Stimulated activated CD4-positive, alpha-beta T cell treated with anti-CD3 and anti-CD28 coated beads, Interleukin-4, amount 100 ng/mL, for 1 hour (primary cell): ENCODE data around the gene NECTIN2.
"Not testable (repeated sequence)": the region's sequence is repeated elsewhere in the genome, so short reads cannot be mapped to it uniquely, and the experiment has no call there.

Source experiments
- DNase-seq: peaks from one replicate; pipeline ENCODE4 v3.0.0-alpha.2; 2020

Gene NECTIN2

GRCh38 chr19:44887648-44888047 lies 41.6 kb downstream of the NECTIN2 start:
- DNase-seq = no peak

- not testable (repeated sequence) for DNase-seq
These were observed 42.2 kb downstream of the NECTIN2 start for GRCh38 chr19:44888335-44888734.

GRCh38 chr19:44889830-44890365 lies 43.8 kb downstream of the NECTIN2 start:
- DNase-seq = no peak

- peak; percentile 100 for DNase-seq
These were observed 44.4 kb downstream of the NECTIN2 start for GRCh38 chr19:44890366-44891015.

- DNase-seq = peak; percentile 38
These were observed 45.2 kb downstream of the NECTIN2 start, which contains the start of gene TOMM40 for GRCh38 chr19:44891016-44891882. TSS of gene TOMM40 (plus strand) at chr19:44891254. CDS start at chr19:44891416, 162 bp downstream.

GRCh38 chr19:44892932-44893331 lies 46.8 kb downstream of the NECTIN2 start:
- DNase-seq = no peak

GRCh38 chr19:44893332-44894051 lies 47.4 kb downstream of the NECTIN2 start:
- no peak for DNase-seq

- no peak for DNase-seq
These were observed 47.9 kb downstream of the NECTIN2 start for GRCh38 chr19:44894052-44894400.

GRCh38 chr19:44894946-44895345 lies 48.8 kb downstream of the NECTIN2 start:
- DNase-seq = no peak

GRCh38 chr19:44897835-44898234 lies 51.7 kb downstream of the NECTIN2 start:
- DNase-seq = no peak

- DNase-seq = no peak
These were observed 54.5 kb downstream of the NECTIN2 start for GRCh38 chr19:44900328-44901244.

GRCh38 chr19:44903216-44903601 lies 57.1 kb downstream of the NECTIN2 start:
- DNase-seq = no peak

- peak; percentile 79 for DNase-seq
These were observed 57.7 kb downstream of the NECTIN2 start for GRCh38 chr19:44903602-44904425.

- DNase-seq = peak; percentile 17
These were observed 58.4 kb downstream of the NECTIN2 start for GRCh38 chr19:44904426-44904994.

GRCh38 chr19:44905437-44906160 lies 59.5 kb downstream of the NECTIN2 start, which contains the start of gene APOE:
TSS of gene APOE (plus strand) at chr19:44905796. CDS start at chr19:44906625, 829 bp downstream.
- no peak for DNase-seq

- no peak for DNase-seq
These were observed 61.5 kb downstream of the NECTIN2 start for GRCh38 chr19:44907613-44908012.

GRCh38 chr19:44908074-44908835 lies 62.2 kb downstream of the NECTIN2 start:
- no peak for DNase-seq

- no peak for DNase-seq
These were observed 62.8 kb downstream of the NECTIN2 start for GRCh38 chr19:44908836-44909261.

GRCh38 chr19:44909775-44910174 lies 63.7 kb downstream of the NECTIN2 start:
- DNase-seq = no peak
